HepG2 (cell line): ENCODE results near the gene KRT12. TPM values are rescaled to one million over a fixed set of nuclear protein-coding genes. Genes with fewer than 3 reads are reported as not detected.
A peak's percentile ranks its signal among the peaks of the same experiment; 100 is the strongest.

ENCODE experiments used
- AGO2 ChIP-seq: fragments of 200-400 bp; formaldehyde crosslinking; optimal IDR thresholded peaks from 2 replicates; pipeline ENCODE3; 2017; ENCODE audit warnings: mild to moderate bottlenecking, low read depth, low read length, moderate library complexity
- CEBPB ChIP-seq: IDR thresholded peaks from 2 replicates; pipeline ENCODE4 v1.6.1; 2011; ENCODE audit warnings: low read depth, low read length, improper control_type of control experiment, borderline replicate concordance
- CSRNP2 ChIP-seq: sonication (generic); formaldehyde crosslinking; conservative IDR thresholded peaks from 2 replicates; pipeline ENCODE4 v1.8.0; 2022; ENCODE audit warnings: low read depth, missing genetic modification reagents
- FOXK2 ChIP-seq: fragments of 450-650 bp; IDR thresholded peaks from 2 replicates; pipeline ENCODE4 v1.6.1; 2016
- GABPA ChIP-seq, 2 experiments: IDR thresholded peaks; 2 replicates each; pipeline ENCODE4 v1.6.1; 2011 to 2016; ENCODE audit warnings: low read depth in 2 of 2, low read length in 1 of 2, missing biosample characterization in 1 of 2, missing genetic modification characterization in 1 of 2
- HNF4A ChIP-seq: sonication (generic); formaldehyde crosslinking; IDR thresholded peaks from 2 replicates; pipeline ENCODE4 v1.4.0; 2020; ENCODE audit warnings: missing genetic modification reagents
- HNRNPL ChIP-seq: fragments of 200-400 bp; formaldehyde crosslinking; IDR thresholded peaks from 2 replicates; pipeline ENCODE4 v1.6.1; 2017; ENCODE audit warnings: mild to moderate bottlenecking, low read depth, low read length
- MAFG ChIP-seq: sonication (generic); formaldehyde crosslinking; IDR thresholded peaks from 2 replicates; pipeline ENCODE4 v1.5.1; 2020; ENCODE audit warnings: mild to moderate bottlenecking, missing genetic modification reagents
- NFKB2 ChIP-seq: sonication (generic); formaldehyde crosslinking; IDR thresholded peaks from 2 replicates; pipeline ENCODE4 v1.4.0; 2020; ENCODE audit warnings: missing genetic modification reagents, borderline replicate concordance
- POLR2G ChIP-seq: fragments of 200-400 bp; formaldehyde crosslinking; IDR thresholded peaks from 2 replicates; pipeline ENCODE4 v1.6.1; 2018; ENCODE audit warnings: mild to moderate bottlenecking, low read depth, low read length, moderate library complexity
- REXO4 ChIP-seq: sonication (generic); formaldehyde crosslinking; IDR thresholded peaks from 2 replicates; pipeline ENCODE4 v1.8.0; 2022; ENCODE audit warnings: missing genetic modification reagents, mild to moderate bottlenecking, borderline replicate concordance
- SNRNP70 ChIP-seq: fragments of 200-400 bp; formaldehyde crosslinking; IDR thresholded peaks from 2 replicates; pipeline ENCODE4 v1.6.1; 2017; ENCODE audit warnings: mild to moderate bottlenecking, low read depth, low read length, moderate library complexity
- ZKSCAN5 ChIP-seq: sonication (generic); formaldehyde crosslinking; IDR thresholded peaks from 2 replicates; pipeline ENCODE4 v1.5.1; 2020; ENCODE audit warnings: mild to moderate bottlenecking, missing genetic modification reagents
- ZMAT5 ChIP-seq: sonication (generic); formaldehyde crosslinking; IDR thresholded peaks from 2 replicates; pipeline ENCODE4 v1.5.0; 2020; ENCODE audit warnings: mild to moderate bottlenecking, low read depth, missing genetic modification reagents, borderline replicate concordance
- ZNF253 ChIP-seq: sonication (generic); formaldehyde crosslinking; IDR thresholded peaks from 2 replicates; pipeline ENCODE4 v1.8.0; 2022; ENCODE audit warnings: mild to moderate bottlenecking, missing genetic modification reagents, borderline replicate concordance
- ZNF430 ChIP-seq: sonication (generic); formaldehyde crosslinking; IDR thresholded peaks from 2 replicates; pipeline ENCODE4 v1.9.0; 2021; ENCODE audit warnings: mild to moderate bottlenecking, missing genetic modification reagents
- ZNF441 ChIP-seq: sonication (generic); formaldehyde crosslinking; IDR thresholded peaks from 2 replicates; pipeline ENCODE4 v1.7.0; 2021; ENCODE audit warnings: missing genetic modification reagents, borderline replicate concordance
- ZNF737 ChIP-seq: sonication (generic); formaldehyde crosslinking; IDR thresholded peaks from 2 replicates; pipeline ENCODE4 v1.5.0; 2020; ENCODE audit warnings: missing genetic modification reagents, mild to moderate bottlenecking, borderline replicate concordance
- ZNF75D ChIP-seq: sonication (generic); formaldehyde crosslinking; IDR thresholded peaks from 2 replicates; pipeline ENCODE4 v1.8.1; 2023; ENCODE audit warnings: missing genetic modification reagents, mild to moderate bottlenecking, borderline replicate concordance
- polyA plus RNA-seq, 8 experiments: library from polyadenylated mRNA; depleted of rRNA in 3 of 8; stranded (reverse) in 7 of 8; unstranded in 1 of 8; fragments of >200 nt; fragmentation: Illumina TruSeq in 4 of 8; extraction: Trizol in 4 of 8; gene quantifications; 2 replicates each; pipeline versions ENCODE4 v1.2.1 to v1.2.3, GENCODE V29; 2011 to 2016; ENCODE audit warnings: low read depth in 4 of 8, missing spikeins in 1 of 8, mixed read lengths in 1 of 8; ENCODE audit not compliant: insufficient read depth in 1 of 8
- total RNA-seq, 5 experiments: library from RNA; depleted of rRNA; stranded (reverse); fragments of >200 nt; fragmentation: Illumina TruSeq; extraction: Trizol; gene quantifications; 2 replicates each; pipeline ENCODE4 v1.2.3, GENCODE V29; 2016; ENCODE audit warnings: low read depth in 1 of 5
- TF ChIP-seq, protein P1 (sequence below): IDR thresholded peaks from 2 replicates; pipeline ENCODE4 v1.6.1; 2016; ENCODE audit warnings: control low read depth
- TF ChIP-seq, protein P2 (sequence below): sonication (generic); formaldehyde crosslinking; conservative IDR thresholded peaks from 2 replicates; pipeline ENCODE4 v1.4.0; 2020; ENCODE audit warnings: missing genetic modification reagents
- TF ChIP-seq, protein P3 (sequence below): sonication (generic); formaldehyde crosslinking; IDR thresholded peaks from 2 replicates; pipeline ENCODE4 v1.4.0; 2020; ENCODE audit warnings: missing genetic modification reagents, borderline replicate concordance

The KRT12 gene
- total and polyA plus RNA-seq, 2 of the 13 experiments (the other 11 are each of a cell fraction or from before 2014, with no cell fraction given), result 0.07 to 0.09 TPM

- no peak for TF ChIP-seq CSRNP2
- no peak for TF ChIP-seq HNRNPL
- no peak for TF ChIP-seq SNRNP70
- TF ChIP-seq CEBPB, result peak; percentile 79; the same call in 1 of the 2 replicates
- TF ChIP-seq ZKSCAN5, result no peak
- no peak for TF ChIP-seq POLR2G
- no peak for TF ChIP-seq ZNF253 (CRISPR knock-in tag)
- peak; percentile 53; the same call in 1 of the 2 replicates for TF ChIP-seq FOXK2
- no peak for TF ChIP-seq ZNF430 (CRISPR knock-in tag)
- no peak for TF ChIP-seq ZMAT5 (CRISPR knock-in tag)
- TF ChIP-seq NFKB2, result no peak
- TF ChIP-seq, protein P1, sequence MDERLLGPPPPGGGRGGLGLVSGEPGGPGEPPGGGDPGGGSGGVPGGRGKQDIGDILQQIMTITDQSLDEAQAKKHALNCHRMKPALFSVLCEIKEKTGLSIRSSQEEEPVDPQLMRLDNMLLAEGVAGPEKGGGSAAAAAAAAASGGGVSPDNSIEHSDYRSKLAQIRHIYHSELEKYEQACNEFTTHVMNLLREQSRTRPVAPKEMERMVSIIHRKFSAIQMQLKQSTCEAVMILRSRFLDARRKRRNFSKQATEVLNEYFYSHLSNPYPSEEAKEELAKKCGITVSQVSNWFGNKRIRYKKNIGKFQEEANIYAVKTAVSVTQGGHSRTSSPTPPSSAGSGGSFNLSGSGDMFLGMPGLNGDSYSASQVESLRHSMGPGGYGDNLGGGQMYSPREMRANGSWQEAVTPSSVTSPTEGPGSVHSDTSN (CRISPR knock-in tag), result no peak
- peak; percentile 29; the same call in 1 of the 2 replicates for TF ChIP-seq HNF4A (CRISPR knock-in tag)
- TF ChIP-seq GABPA (IDR thresholded peaks at IDR 0.05; ENCODE audit: low read depth, low read length), result no peak
- TF ChIP-seq GABPA (CRISPR knock-in tag; IDR thresholded peaks at IDR 0.05; ENCODE audit: low read depth), result no peak
- no peak for TF ChIP-seq ZNF75D (CRISPR knock-in tag)
- TF ChIP-seq REXO4 (CRISPR knock-in tag), result no peak
- TF ChIP-seq, protein P2, sequence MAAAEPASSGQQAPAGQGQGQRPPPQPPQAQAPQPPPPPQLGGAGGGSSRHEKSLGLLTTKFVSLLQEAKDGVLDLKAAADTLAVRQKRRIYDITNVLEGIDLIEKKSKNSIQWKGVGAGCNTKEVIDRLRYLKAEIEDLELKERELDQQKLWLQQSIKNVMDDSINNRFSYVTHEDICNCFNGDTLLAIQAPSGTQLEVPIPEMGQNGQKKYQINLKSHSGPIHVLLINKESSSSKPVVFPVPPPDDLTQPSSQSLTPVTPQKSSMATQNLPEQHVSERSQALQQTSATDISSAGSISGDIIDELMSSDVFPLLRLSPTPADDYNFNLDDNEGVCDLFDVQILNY (CRISPR knock-in tag), result no peak
- TF ChIP-seq AGO2, result no peak
- TF ChIP-seq, protein P3, sequence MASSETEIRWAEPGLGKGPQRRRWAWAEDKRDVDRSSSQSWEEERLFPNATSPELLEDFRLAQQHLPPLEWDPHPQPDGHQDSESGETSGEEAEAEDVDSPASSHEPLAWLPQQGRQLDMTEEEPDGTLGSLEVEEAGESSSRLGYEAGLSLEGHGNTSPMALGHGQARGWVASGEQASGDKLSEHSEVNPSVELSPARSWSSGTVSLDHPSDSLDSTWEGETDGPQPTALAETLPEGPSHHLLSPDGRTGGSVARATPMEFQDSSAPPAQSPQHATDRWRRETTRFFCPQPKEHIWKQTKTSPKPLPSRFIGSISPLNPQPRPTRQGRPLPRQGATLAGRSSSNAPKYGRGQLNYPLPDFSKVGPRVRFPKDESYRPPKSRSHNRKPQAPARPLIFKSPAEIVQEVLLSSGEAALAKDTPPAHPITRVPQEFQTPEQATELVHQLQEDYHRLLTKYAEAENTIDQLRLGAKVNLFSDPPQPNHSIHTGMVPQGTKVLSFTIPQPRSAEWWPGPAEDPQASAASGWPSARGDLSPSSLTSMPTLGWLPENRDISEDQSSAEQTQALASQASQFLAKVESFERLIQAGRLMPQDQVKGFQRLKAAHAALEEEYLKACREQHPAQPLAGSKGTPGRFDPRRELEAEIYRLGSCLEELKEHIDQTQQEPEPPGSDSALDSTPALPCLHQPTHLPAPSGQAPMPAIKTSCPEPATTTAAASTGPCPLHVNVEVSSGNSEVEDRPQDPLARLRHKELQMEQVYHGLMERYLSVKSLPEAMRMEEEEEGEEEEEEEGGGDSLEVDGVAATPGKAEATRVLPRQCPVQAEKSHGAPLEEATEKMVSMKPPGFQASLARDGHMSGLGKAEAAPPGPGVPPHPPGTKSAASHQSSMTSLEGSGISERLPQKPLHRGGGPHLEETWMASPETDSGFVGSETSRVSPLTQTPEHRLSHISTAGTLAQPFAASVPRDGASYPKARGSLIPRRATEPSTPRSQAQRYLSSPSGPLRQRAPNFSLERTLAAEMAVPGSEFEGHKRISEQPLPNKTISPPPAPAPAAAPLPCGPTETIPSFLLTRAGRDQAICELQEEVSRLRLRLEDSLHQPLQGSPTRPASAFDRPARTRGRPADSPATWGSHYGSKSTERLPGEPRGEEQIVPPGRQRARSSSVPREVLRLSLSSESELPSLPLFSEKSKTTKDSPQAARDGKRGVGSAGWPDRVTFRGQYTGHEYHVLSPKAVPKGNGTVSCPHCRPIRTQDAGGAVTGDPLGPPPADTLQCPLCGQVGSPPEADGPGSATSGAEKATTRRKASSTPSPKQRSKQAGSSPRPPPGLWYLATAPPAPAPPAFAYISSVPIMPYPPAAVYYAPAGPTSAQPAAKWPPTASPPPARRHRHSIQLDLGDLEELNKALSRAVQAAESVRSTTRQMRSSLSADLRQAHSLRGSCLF (CRISPR knock-in tag), result no peak
- TF ChIP-seq MAFG (CRISPR knock-in tag), result no peak
- no peak for TF ChIP-seq ZNF737 (CRISPR knock-in tag)
- no peak for TF ChIP-seq ZNF441 (CRISPR knock-in tag)
Measured at GRCh38 chr17:40915199-40915661, 48.2 kb upstream of the KRT12 start (continued).
